ENCODE data around the gene CAGE1.
A peak's percentile ranks its signal among the peaks of the same experiment; 100 is the strongest.

CAGE1 gene

DNA sequence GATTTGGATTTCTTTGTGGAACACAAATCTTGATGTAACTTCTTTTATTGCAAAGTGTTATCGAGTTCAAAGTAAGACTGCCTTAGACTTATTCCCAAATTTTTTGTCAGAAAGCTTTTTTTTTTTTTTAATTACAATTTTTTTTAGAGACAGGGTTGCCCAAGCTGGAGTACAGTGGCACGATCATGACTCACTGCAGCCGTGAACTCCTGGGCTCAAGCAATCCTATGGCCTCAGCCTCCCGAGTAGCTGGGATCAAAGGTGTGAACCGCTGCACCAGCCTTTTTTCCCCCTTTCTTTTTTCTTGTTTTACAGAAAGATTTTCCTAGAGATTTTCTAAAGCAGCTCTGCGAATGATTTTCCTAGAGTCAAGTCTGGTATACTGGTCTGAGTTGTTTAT, 2.9 kb upstream of the CAGE1 start:
- TF ChIP-seq, protein P1, sequence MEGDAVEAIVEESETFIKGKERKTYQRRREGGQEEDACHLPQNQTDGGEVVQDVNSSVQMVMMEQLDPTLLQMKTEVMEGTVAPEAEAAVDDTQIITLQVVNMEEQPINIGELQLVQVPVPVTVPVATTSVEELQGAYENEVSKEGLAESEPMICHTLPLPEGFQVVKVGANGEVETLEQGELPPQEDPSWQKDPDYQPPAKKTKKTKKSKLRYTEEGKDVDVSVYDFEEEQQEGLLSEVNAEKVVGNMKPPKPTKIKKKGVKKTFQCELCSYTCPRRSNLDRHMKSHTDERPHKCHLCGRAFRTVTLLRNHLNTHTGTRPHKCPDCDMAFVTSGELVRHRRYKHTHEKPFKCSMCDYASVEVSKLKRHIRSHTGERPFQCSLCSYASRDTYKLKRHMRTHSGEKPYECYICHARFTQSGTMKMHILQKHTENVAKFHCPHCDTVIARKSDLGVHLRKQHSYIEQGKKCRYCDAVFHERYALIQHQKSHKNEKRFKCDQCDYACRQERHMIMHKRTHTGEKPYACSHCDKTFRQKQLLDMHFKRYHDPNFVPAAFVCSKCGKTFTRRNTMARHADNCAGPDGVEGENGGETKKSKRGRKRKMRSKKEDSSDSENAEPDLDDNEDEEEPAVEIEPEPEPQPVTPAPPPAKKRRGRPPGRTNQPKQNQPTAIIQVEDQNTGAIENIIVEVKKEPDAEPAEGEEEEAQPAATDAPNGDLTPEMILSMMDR (IDR thresholded peaks at IDR 0.05; ENCODE audit: low read depth, low read length), result no peak
- no peak overlapping the region for H3K4me3 ChIP-seq (replicated peaks in 1 of 2; ENCODE audit: low read depth in 2 of 2, low read length in 2 of 2)

DNA sequence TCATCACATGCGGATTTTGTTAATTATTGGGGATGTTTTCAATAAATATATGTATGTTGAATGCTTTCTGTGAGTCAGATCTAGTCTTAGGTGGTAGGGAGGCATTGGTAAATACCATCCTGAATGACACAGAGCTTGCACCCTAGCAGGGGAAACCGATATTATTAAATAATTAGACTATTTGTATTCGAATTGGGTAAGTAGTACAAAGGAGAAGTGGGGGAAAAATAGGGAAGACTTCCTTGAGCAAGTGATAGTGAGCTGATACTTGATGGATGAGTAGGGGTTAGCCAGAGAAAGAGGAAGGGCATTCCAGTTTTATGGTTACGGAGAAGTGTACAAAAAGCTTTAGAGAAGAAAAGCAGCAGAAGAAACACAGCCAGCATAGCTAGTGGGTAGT, 1.6 kb upstream of the CAGE1 start:
- DNase-seq (ENCODE audit: low read depth in 2 of 2), result peak in 1 of 2 donors; percentile 18
- TF ChIP-seq, protein P1 (IDR thresholded peaks at IDR 0.05; ENCODE audit: low read depth, low read length), result no peak
- H3K4me3 ChIP-seq (replicated peaks in 1 of 2; ENCODE audit: low read depth in 2 of 2, low read length in 2 of 2), result peak overlapping the region in 1 of 2 donors; percentile 88

More for the DNA sequence above, 2.9 kb upstream of the CAGE1 start:
- DNase-seq (ENCODE audit: low read depth in 2 of 2), result peak; percentile 4 to 13

DNA sequence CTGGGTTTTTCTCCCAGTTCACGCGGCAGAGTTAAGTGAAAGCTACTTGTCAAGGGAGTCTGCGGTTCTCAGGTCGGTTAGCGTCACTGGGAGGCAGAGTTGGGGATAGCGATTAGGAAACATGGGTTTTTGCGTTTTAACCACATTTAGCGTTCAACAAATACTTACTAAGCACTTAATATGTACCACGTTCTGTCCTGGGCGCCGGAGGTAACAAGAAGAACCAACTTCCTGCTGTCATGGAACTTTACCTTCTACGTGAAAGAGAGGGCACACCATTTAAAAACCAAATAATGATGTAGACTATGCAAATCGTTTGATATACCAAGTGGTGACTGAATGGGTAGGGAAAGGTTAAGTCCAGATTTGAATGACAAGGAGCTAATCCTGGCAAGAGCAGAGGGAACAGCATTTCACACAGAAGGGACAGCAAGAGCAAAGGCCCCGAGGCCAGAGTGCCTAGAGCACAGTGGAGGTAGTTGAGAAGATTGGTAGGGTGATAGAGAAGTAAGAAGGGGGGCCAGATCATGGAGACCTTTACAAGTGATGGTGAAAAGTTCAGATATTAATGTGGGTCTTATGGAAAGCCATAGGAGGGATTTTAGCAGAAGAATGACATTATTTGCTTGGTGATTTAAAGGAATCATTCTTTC, 810 bp upstream of the CAGE1 start:
- TF ChIP-seq, protein P1 (IDR thresholded peaks at IDR 0.05; ENCODE audit: low read depth, low read length), result no peak
- no peak for DNase-seq (ENCODE audit: low read depth in 2 of 2)
- H3K4me3 ChIP-seq (replicated peaks in 1 of 2; ENCODE audit: low read depth in 2 of 2, low read length in 2 of 2), result peak overlapping the region; percentile 84 to 88

DNA sequence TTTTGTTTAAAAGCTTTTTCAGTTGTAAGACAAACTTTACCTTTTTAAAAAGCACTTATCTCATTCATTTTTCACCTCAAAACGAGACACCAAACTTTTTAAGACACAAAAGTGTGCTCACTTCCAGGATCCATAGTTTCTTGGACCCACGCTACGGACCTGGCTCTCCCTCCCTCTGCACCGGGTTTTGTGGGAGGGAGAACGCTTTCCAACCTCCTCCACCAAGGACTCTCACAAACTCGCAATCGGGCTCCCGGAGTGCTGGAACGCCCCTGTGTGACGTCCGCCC, 436 bp downstream of the CAGE1 start:
- H3K4me3 ChIP-seq (replicated peaks in 1 of 2; ENCODE audit: low read depth in 2 of 2, low read length in 2 of 2), result peak overlapping the region; percentile 84 to 88
- peak in 1 of 2 donors; percentile 76 for DNase-seq (ENCODE audit: low read depth in 2 of 2)
- TF ChIP-seq, protein P1 (IDR thresholded peaks at IDR 0.05; ENCODE audit: low read depth, low read length), result no peak

DNA sequence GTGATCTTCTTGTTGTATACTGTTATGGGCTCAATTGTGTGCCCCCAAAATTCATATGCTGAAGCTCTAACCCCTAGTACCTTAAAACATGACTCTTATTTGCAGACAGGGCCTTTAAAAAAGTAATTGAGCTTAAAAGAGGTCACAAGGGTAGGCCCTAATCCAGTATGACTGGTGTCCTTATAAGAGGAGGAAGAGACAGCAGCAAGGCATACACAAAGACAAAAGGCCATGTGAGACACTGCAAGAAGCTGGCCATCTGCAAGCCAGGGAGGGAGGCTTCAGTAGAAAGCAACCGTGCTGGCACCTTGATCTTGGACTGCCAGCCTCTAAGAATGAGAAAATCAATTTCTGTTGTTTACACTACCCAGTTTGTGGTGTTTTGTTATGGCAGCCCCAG, 8.4 kb downstream of the CAGE1 start:
- H3K4me3 ChIP-seq (replicated peaks in 1 of 2; ENCODE audit: low read depth in 2 of 2, low read length in 2 of 2), result no peak overlapping the region
- DNase-seq (ENCODE audit: low read depth in 2 of 2), result no peak
- TF ChIP-seq, protein P1 (IDR thresholded peaks at IDR 0.05; ENCODE audit: low read depth, low read length), result no peak

DNA sequence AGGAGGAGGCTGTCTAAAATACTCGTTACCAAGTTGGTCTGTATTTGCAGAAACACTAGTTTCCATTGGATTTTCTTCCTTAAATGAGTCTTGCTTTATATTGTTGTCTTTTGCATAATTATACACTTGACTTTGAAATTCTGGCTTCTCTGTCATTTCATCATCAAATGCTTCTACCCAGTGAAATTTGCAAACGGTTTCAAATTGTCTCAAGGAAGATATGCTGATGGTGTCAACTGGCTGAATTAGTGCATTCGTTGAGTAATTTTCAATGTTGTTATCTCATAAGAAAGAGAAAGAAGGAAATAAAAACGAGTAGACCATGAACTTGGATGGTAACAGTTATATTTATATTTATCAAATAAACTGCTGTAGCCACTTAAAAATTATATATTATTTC, 10.8 kb downstream of the CAGE1 start:
- DNase-seq (ENCODE audit: low read depth in 2 of 2), result no peak
- H3K4me3 ChIP-seq (replicated peaks in 1 of 2; ENCODE audit: low read depth in 2 of 2, low read length in 2 of 2), result no peak overlapping the region
- TF ChIP-seq, protein P1 (IDR thresholded peaks at IDR 0.05; ENCODE audit: low read depth, low read length), result no peak

DNA sequence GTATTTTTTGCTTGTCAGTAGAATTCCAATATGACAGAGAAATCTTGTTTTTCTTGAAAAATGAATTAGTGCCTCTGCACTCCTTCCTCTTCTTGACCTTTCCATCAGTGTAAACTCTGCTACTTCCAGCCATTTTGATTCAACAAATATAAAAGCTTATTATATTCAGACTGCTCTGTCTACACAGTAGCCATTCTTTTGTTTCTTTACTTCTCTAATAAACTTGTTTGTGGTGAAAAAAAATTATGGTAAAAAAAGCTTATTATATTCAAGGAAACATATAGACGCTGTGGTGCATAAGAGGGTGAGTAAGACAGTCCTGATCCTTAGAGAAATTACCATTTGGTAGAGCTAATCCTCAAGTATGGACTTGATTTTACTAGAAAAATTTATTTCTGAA, 11.6 kb downstream of the CAGE1 start:
- DNase-seq (ENCODE audit: low read depth in 2 of 2), result no peak
- TF ChIP-seq, protein P1 (IDR thresholded peaks at IDR 0.05; ENCODE audit: low read depth, low read length), result no peak
- H3K4me3 ChIP-seq (replicated peaks in 1 of 2; ENCODE audit: low read depth in 2 of 2, low read length in 2 of 2), result no peak overlapping the region

All from cardiac fibroblast (primary cell).